Stomach (tissue), 4 donors: Measurements from ENCODE around the gene ERGIC2.

Experiments
- CTCF ChIP-seq, 7 experiments: fragments of 450-650 bp in 4 of 7; fragments of 200-600 bp in 3 of 7; sonication (generic) in 3 of 7; IDR thresholded peaks; one replicate each; pipeline ENCODE4 v1.5.1; 2016 to 2019; ENCODE audit warnings: antibody characterized with exemption in 7 of 7, control low read depth in 2 of 7, mild to moderate bottlenecking in 1 of 7
- EP300 ChIP-seq: sonication (generic); formaldehyde crosslinking; IDR thresholded peaks from one replicate; pipeline ENCODE4 v1.6.1; 2017; ENCODE audit warnings: antibody characterized with exemption
- POLR2A ChIP-seq, 4 donors: fragments of 450-650 bp; IDR thresholded peaks; one replicate each; pipeline ENCODE4 v1.6.1; 2016; ENCODE audit warnings: antibody characterized with exemption in 4 of 4, control low read depth in 2 of 4, mild to moderate bottlenecking in 1 of 4, moderate library complexity in 1 of 4
- POLR2AphosphoS5 ChIP-seq, 3 donors: sonication (generic); formaldehyde crosslinking; IDR thresholded peaks; one replicate each; pipeline ENCODE4 v1.6.1; 2016; ENCODE audit warnings: antibody characterized with exemption in 3 of 3

- TF ChIP-seq POLR2AphosphoS5 (IDR thresholded peaks at IDR 0.05) (no peak), CTCF (IDR thresholded peaks at IDR 0.05) (no peak), POLR2A (IDR thresholded peaks at IDR 0.05) (no peak), EP300 (no peak)
Observed at GRCh38 chr12:29320295-29321085, 60.5 kb downstream of the ERGIC2 start.
